Activated CD8-positive, alpha-beta T cell treated with anti-CD3 and anti-CD28 coated beads for 36 hours (primary cell): Measurements from ENCODE around the gene MRPL37. TPM values are rescaled to one million over a fixed set of nuclear protein-coding genes. Genes with fewer than 3 reads are reported as not detected.
A peak's percentile ranks its signal among the peaks of the same experiment; 100 is the strongest.

ENCODE experiments used
- ATAC-seq: fragments of 200-7000 bp; cut with Tn5 transposase; one replicate; pipeline ENCODE4 v1.10.0; 2021; ENCODE audit warnings: mild to moderate bottlenecking, moderate library complexity
- CTCF ChIA-PET: fragments of 350-600 bp; sonication (Branson Sonifier 250); formaldehyde crosslinking; loops from one replicate; lab custom pipeline; 2021; ENCODE audit warnings: antibody characterized with exemption; lab: Charles Lee
- POLR2A ChIA-PET: fragments of 350-600 bp; sonication (Branson Sonifier 250); formaldehyde crosslinking; loops from one replicate; lab custom pipeline; 2021; ENCODE audit warnings: antibody characterized with exemption; lab: Charles Lee
- DNase-seq: peaks from one replicate; pipeline ENCODE4 v3.0.0-alpha.2; 2020
- H3K27ac Mint-ChIP-seq: one replicate; pipeline ENCODE4 v1.8.0; 2021; ENCODE audit warnings: mild to moderate bottlenecking, mixed read lengths
- H3K27me3 Mint-ChIP-seq: one replicate; pipeline ENCODE4 v1.8.0; 2021; ENCODE audit warnings: mixed read lengths
- H3K36me3 Mint-ChIP-seq: one replicate; pipeline ENCODE4 v1.8.0; 2021; ENCODE audit warnings: low read depth, mixed read lengths
- H3K4me1 Mint-ChIP-seq: one replicate; pipeline ENCODE4 v1.8.0; 2021; ENCODE audit warnings: low read depth, mixed read lengths
- H3K4me3 Mint-ChIP-seq: one replicate; pipeline ENCODE4 v1.8.0; 2021; ENCODE audit warnings: mild to moderate bottlenecking, moderate library complexity, mixed read lengths
- H3K9me3 Mint-ChIP-seq: one replicate; pipeline ENCODE4 v1.8.0; 2021; ENCODE audit warnings: mixed read lengths
- intact Hi-C: fragments of 100-400 bp; cut with micrococcal nuclease; formaldehyde crosslinking; loops from one replicate; pipeline ENCODE4 v1.10.0; 2022
- total RNA-seq, 2 experiments: library from RNA; stranded (reverse); gene quantifications; one replicate each; pipeline ENCODE4 v1.2.3, GENCODE V29; 2021
- TF ChIP-seq, protein P1 (sequence below): fragments of 200-600 bp; IDR thresholded peaks from one replicate; pipeline ENCODE4 v1.8.0; 2022; ENCODE audit warnings: antibody characterized with exemption, mild to moderate bottlenecking

MRPL37 gene
- total RNA-seq, 2 experiments from 2014 or later: 194 to 198 TPM

DNA sequence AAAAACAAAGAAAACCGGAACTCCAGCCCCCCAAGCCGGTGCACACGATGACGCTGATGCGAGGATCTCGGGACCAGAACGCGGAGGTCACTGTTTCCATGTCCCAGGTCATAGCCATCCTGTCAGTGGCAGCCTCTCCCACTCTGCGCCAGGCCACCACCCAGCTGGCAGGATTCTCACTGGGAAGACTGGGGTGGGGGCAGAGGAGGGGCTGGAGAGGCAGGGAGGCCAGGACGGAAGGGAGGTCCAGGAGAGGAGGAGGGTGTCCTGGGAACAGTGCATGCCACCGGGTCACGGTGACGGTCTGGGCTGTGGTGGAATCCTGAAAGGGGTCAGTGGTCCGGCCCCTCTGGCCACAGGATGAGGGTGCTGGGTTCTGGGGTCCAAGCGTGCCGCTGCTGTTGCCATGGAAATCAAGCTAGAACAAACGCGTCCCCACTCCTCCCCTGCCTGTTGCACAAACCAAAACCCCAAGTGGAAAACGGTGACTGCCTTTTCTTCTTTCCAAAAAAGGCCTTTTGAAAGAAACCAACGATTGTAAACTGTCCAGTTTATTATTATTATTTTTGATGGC, 26.1 kb downstream of the MRPL37 start:
- ChIA-PET POLR2A (interaction anchor here (0.6 kb wide), 1 partner anchor 499 kb away, joined by 3 read pairs; no protein-coding TSS in a partner anchor), CTCF (no interaction called here)
- H3K27me3 Mint-ChIP-seq: no peaks in the 10 kb centered on the region
- DNase-seq: no peak
- TF ChIP-seq, protein P1, sequence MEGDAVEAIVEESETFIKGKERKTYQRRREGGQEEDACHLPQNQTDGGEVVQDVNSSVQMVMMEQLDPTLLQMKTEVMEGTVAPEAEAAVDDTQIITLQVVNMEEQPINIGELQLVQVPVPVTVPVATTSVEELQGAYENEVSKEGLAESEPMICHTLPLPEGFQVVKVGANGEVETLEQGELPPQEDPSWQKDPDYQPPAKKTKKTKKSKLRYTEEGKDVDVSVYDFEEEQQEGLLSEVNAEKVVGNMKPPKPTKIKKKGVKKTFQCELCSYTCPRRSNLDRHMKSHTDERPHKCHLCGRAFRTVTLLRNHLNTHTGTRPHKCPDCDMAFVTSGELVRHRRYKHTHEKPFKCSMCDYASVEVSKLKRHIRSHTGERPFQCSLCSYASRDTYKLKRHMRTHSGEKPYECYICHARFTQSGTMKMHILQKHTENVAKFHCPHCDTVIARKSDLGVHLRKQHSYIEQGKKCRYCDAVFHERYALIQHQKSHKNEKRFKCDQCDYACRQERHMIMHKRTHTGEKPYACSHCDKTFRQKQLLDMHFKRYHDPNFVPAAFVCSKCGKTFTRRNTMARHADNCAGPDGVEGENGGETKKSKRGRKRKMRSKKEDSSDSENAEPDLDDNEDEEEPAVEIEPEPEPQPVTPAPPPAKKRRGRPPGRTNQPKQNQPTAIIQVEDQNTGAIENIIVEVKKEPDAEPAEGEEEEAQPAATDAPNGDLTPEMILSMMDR: no peak
- peaks cover 27% of the 10 kb centered on the region for H3K4me1 Mint-ChIP-seq
- H3K4me3 Mint-ChIP-seq: no peak overlapping the region
- H3K27ac Mint-ChIP-seq: no peak overlapping the region
- peaks cover 8% of the 10 kb centered on the region for H3K36me3 Mint-ChIP-seq
- intact Hi-C loops: no loop called here
- ATAC-seq: no peak
- no peaks in the 10 kb centered on the region for H3K9me3 Mint-ChIP-seq

DNA sequence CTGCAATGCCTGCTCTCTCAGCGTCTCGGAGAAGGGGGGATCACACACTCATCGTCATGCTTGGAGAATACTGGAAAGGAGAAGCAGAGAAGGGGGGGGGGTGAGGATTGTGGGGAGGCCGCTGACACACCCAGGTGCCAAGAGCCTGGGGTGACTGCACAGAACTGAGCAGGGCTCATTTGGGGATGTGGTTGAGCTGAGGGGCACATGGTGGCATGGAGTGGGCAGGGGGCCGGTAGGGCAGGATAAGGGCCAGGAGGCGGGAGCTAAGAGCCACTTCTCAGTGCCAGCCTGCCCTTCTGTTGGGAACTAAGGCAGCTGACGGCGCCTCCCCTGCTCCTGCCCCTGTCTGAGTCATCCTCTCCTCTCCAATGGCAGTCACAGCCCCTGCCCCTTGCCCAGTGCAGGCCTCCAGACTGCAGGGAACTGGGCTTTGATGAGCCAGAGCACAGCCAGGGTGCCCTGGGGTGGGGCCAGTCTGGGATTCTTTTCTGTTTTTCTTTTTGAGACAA, 27.2 kb downstream of the MRPL37 start:
- no peaks in the 10 kb centered on the region for H3K9me3 Mint-ChIP-seq
- TF ChIP-seq, protein P1: no peak
- peaks cover 31% of the 10 kb centered on the region for H3K4me1 Mint-ChIP-seq
- intact Hi-C loops: no loop called here
- no peak overlapping the region for H3K4me3 Mint-ChIP-seq
- CTCF ChIA-PET: interaction anchor here (1.9 kb wide), 1 partner anchor 263 kb away, joined by 4 read pairs; no protein-coding TSS in a partner anchor
- DNase-seq (no peak), ATAC-seq (no peak)
- peaks cover 11% of the 10 kb centered on the region for H3K36me3 Mint-ChIP-seq
- POLR2A ChIA-PET: no interaction called here
- peak overlapping the region; percentile 57 for H3K27ac Mint-ChIP-seq
- no peaks in the 10 kb centered on the region for H3K27me3 Mint-ChIP-seq

DNA sequence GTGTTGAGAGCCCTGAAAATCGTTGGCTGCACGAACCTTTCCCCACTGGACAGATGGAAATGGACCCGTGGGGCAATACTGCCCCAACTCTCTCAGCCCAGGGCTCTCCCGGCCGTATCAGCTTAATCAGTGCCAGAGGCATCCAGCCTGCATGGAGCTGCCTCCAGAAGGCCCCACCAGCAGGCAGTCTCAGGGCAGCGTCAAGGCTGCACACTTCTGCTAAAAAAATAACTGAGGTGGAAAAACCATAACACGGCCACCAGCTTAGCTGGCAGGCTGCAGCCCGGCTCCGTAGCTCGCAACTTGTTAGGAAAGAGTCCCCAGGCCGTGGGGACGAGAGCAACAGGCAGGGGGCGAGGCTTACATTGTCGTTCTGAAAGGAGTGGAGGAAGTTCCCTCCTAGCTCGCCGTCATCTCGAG, 27.9 kb downstream of the MRPL37 start:
- Mint-ChIP-seq H3K27me3 (no peaks in the 10 kb centered on the region), H3K9me3 (no peaks in the 10 kb centered on the region), H3K27ac (peak overlapping the region; percentile 57), H3K36me3 (peaks cover 11% of the 10 kb centered on the region), H3K4me3 (no peak overlapping the region), H3K4me1 (peaks cover 31% of the 10 kb centered on the region)
- no peak for ATAC-seq
- intact Hi-C loops: no loop called here
- TF ChIP-seq, protein P1: no peak
- DNase-seq: no peak
- ChIA-PET CTCF (interaction anchor here (1.9 kb wide), 1 partner anchor 262 kb away, joined by 4 read pairs; no protein-coding TSS in a partner anchor), POLR2A (interaction anchor here (1.2 kb wide), 1 partner anchor 28 kb away, joined by 3 read pairs; the partner anchor contains the start of gene CYB5RL)

DNA sequence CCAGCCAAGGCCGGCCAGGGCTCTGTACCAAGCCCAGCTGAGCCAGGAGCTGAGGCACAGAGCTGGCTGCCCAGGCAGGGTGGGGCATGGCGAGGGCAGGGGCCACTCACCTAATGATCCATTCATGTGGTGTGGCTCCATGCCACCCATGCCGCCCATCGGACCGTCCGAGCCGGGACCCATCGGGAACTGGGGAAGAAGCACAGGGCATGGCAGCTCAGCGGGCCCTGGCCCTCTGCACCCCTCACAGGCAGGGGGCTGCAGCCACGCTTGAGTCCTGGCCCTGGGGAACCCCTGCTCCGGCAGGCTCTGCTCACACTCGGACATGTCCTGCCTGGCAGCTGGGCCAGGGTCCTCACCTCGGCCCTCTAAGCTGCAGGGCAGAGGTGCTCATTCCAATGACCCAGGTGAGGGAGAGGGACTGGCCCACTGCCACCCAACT, 28.7 kb downstream of the MRPL37 start:
- Mint-ChIP-seq H3K36me3 (peaks cover 11% of the 10 kb centered on the region), H3K4me1 (peaks cover 31% of the 10 kb centered on the region), H3K9me3 (no peaks in the 10 kb centered on the region), H3K27ac (no peak overlapping the region), H3K4me3 (no peak overlapping the region), H3K27me3 (no peaks in the 10 kb centered on the region)
- POLR2A ChIA-PET: interaction anchor here (0.9 to 1.2 kb wide), 3 partner anchors 29 to 129 kb away, joined by 3 read pairs; partner anchors contain the start of gene CYB5RL
- CTCF ChIA-PET: interaction anchor here (1.9 kb wide), 1 partner anchor 261 kb away, joined by 4 read pairs; no protein-coding TSS in a partner anchor
- TF ChIP-seq, protein P1: no peak
- intact Hi-C loops: no loop called here
- ATAC-seq (no peak), DNase-seq (no peak)
